ENCODE results near the gene CHADL.

The CHADL gene

DNA sequence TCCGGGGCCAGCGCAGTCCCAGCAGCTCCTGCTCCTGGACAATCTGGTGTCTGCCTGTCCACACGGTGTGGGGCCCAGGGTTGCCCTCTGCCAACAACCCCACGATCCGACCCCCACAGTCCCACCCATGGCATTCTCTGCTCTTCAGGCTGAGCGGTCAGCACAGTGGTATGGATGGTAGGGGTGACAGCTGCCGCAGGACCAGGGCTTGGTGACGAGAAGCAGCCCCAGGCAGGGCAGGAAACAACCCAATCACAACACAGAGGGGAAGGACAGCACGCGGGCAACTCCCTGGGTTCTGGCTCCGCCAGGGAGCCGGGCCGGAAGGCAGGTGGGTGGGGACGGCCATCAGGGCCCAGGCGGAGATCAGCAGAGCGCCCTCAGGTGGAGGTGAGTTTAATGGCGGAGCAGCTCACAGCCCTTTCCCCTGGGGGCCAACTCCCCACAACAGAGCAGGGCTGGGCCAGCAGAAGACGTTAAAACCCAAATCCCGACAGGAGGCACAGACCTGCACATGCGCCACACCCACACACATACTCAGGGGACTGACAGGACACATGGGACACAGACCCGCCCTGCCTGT, 5.3 kb upstream of the CHADL start:
- H3K36me3 ChIP-seq (ENCODE audit: control insufficient read depth in 5 of 5, insufficient read depth in 5 of 5, low read length in 5 of 5): peaks cover 0 to 57% (median 48%) of the 10 kb centered on the region in 5 donors
- no peak overlapping the region for H3K9ac ChIP-seq (ENCODE audit: low read length in 5 of 5)
- H3K4me3 ChIP-seq (ENCODE audit: low read depth in 1 of 5, low read length in 5 of 5): no peak overlapping the region
- no peak overlapping the region for H3K27ac ChIP-seq (ENCODE audit: low read depth, low read length)
- H3K9me3 ChIP-seq (ENCODE audit: control insufficient read depth in 5 of 5, low read length in 5 of 5): no peaks in the 10 kb centered on the region
- no peaks in the 10 kb centered on the region for H3K27me3 ChIP-seq (ENCODE audit: control insufficient read depth in 5 of 5, insufficient read depth in 4 of 5, low read length in 5 of 5)
- H3K4me1 ChIP-seq (ENCODE audit: control insufficient read depth in 5 of 5, insufficient read depth in 5 of 5, low read length in 5 of 5): peaks cover 0 to 21% (median 19%) of the 10 kb centered on the region in 5 donors

DNA sequence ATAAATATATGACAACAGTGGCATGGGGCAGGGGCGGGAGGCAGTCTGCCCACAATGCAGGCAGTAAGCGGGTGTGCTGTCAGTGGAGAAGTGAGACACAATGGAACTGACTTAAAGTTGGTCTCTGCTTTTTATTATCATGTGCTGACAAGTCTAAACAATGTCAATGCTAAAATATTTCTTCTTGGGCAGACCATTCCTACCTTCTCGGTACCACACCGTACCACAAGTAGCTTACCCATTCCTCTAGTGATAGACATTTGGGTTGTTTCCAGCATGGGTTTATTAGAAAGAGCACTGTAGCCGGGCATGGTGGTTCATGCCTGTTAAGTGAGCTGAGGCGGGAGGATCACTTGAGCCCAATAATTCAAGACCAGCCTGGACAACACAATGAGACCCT, 2.6 kb upstream of the CHADL start:
- Histone ChIP-seq H3K4me3 (ENCODE audit: low read depth in 1 of 5, low read length in 5 of 5) (no peak overlapping the region), H3K4me1 (ENCODE audit: control insufficient read depth in 5 of 5, insufficient read depth in 5 of 5, low read length in 5 of 5) (peaks cover 0 to 15% (median 13%) of the 10 kb centered on the region in 5 donors), H3K27ac (ENCODE audit: low read depth, low read length) (no peak overlapping the region), H3K36me3 (ENCODE audit: control insufficient read depth in 5 of 5, insufficient read depth in 5 of 5, low read length in 5 of 5) (peaks cover 0 to 31% (median 23%) of the 10 kb centered on the region in 5 donors), H3K9me3 (ENCODE audit: control insufficient read depth in 5 of 5, low read length in 5 of 5) (no peaks in the 10 kb centered on the region), H3K9ac (ENCODE audit: low read length in 5 of 5) (no peak overlapping the region), H3K27me3 (ENCODE audit: control insufficient read depth in 5 of 5, insufficient read depth in 4 of 5, low read length in 5 of 5) (no peaks in the 10 kb centered on the region)

DNA sequence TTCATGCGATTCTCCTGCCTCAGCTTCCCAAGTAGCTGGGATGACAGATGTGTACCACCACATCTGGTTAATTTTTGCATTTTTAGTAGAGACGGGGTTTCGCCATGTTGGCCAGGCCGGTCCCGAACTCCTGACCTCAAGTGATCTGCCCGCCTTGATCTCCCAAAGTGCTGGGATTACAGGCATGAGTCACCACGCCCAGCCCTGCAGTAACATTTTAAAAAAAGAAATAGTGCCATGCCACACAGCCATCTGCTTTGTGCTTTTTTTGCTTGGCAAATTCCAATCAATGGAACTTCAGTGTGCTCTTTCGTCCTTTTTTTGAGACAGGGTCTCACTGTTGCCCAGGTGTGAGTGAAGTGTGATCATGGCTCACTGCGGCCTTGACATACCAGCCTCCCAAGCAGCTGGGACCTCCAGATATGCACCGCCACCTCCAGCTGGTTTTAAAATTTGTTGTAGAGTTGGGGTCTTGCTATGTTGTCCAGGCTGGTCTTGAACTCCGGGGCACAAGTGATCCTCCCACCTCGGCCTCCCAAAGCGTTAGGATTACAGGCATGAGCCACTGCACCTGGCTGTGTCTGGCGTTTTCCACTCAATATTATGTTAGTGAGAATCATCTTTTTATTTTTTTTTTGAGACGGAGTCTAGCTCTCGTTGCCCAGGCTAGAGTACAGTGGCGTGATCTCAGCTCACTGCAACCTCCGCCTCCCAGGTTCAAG, 1.8 kb upstream of the CHADL start:
- Histone ChIP-seq H3K27ac (ENCODE audit: low read depth, low read length) (no peak overlapping the region), H3K27me3 (ENCODE audit: control insufficient read depth in 5 of 5, insufficient read depth in 4 of 5, low read length in 5 of 5) (no peaks in the 10 kb centered on the region), H3K4me3 (ENCODE audit: low read depth in 1 of 5, low read length in 5 of 5) (no peak overlapping the region), H3K9ac (ENCODE audit: low read length in 5 of 5) (no peak overlapping the region), H3K9me3 (ENCODE audit: control insufficient read depth in 5 of 5, low read length in 5 of 5) (no peaks in the 10 kb centered on the region), H3K4me1 (ENCODE audit: control insufficient read depth in 5 of 5, insufficient read depth in 5 of 5, low read length in 5 of 5) (peaks cover 0 to 14% (median 10%) of the 10 kb centered on the region in 5 donors), H3K36me3 (ENCODE audit: control insufficient read depth in 5 of 5, insufficient read depth in 5 of 5, low read length in 5 of 5) (peaks cover 0 to 23% (median 18%) of the 10 kb centered on the region in 5 donors)

GRCh38 chr22:41241133-41241676, 474 bp upstream of the CHADL start:
- H3K27ac ChIP-seq (ENCODE audit: low read depth, low read length): no peak overlapping the region
- peaks cover 0 to 13% (median 11%) of the 10 kb centered on the region in 5 donors for H3K36me3 ChIP-seq (ENCODE audit: control insufficient read depth in 5 of 5, insufficient read depth in 5 of 5, low read length in 5 of 5)
- H3K9ac ChIP-seq (ENCODE audit: low read length in 5 of 5): no peak overlapping the region
- H3K27me3 ChIP-seq (ENCODE audit: control insufficient read depth in 5 of 5, insufficient read depth in 4 of 5, low read length in 5 of 5): no peaks in the 10 kb centered on the region
- peaks cover 0 to 22% (median 19%) of the 10 kb centered on the region in 5 donors for H3K4me1 ChIP-seq (ENCODE audit: control insufficient read depth in 5 of 5, insufficient read depth in 5 of 5, low read length in 5 of 5)
- no peaks in the 10 kb centered on the region for H3K9me3 ChIP-seq (ENCODE audit: control insufficient read depth in 5 of 5, low read length in 5 of 5)
- no peak overlapping the region for H3K4me3 ChIP-seq (ENCODE audit: low read depth in 1 of 5, low read length in 5 of 5)

DNA sequence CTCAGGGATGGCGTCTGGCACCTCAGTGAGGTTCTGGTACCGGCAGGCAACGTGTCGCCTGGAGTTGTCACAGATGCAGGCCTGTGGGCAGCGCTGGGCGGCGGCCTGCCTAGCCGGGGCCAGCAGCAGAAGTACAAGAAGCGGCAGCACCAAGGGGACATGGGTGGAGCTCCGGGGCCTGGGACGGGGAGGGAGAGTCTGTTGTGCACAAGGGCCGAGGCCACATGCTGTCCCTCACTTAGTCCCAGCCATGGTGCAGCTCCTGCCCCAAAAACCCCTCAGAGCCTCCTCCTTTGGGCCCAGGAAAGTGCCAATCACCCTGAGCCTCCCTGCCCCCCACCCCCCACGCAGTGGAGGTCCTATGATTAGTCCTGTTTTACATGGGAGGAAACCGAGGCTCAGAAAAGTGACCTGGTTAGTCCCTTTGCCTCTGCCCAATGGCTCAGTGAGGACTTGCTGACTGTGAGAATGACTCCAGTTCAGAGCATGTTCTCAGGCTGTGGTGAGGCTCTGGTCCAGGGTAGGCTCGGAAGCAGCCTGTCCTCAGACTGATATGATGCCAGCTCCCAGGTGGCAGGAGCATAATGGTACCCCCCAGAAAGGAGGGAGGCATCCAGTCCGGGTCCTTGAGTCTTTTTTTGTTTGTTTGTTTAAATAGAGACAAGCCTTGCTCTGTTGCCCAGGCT, 1.1 kb downstream of the CHADL start:
- H3K9me3 ChIP-seq (ENCODE audit: control insufficient read depth in 5 of 5, low read length in 5 of 5): no peaks in the 10 kb centered on the region
- no peaks in the 10 kb centered on the region for H3K27me3 ChIP-seq (ENCODE audit: control insufficient read depth in 5 of 5, insufficient read depth in 4 of 5, low read length in 5 of 5)
- H3K36me3 ChIP-seq (ENCODE audit: control insufficient read depth in 5 of 5, insufficient read depth in 5 of 5, low read length in 5 of 5): no peaks in the 10 kb centered on the region
- no peak overlapping the region for H3K9ac ChIP-seq (ENCODE audit: low read length in 5 of 5)
- no peak overlapping the region for H3K4me3 ChIP-seq (ENCODE audit: low read depth in 1 of 5, low read length in 5 of 5)
- H3K4me1 ChIP-seq (ENCODE audit: control insufficient read depth in 5 of 5, insufficient read depth in 5 of 5, low read length in 5 of 5): peaks cover 0 to 22% (median 19%) of the 10 kb centered on the region in 5 donors
- no peak overlapping the region for H3K27ac ChIP-seq (ENCODE audit: low read depth, low read length)

DNA sequence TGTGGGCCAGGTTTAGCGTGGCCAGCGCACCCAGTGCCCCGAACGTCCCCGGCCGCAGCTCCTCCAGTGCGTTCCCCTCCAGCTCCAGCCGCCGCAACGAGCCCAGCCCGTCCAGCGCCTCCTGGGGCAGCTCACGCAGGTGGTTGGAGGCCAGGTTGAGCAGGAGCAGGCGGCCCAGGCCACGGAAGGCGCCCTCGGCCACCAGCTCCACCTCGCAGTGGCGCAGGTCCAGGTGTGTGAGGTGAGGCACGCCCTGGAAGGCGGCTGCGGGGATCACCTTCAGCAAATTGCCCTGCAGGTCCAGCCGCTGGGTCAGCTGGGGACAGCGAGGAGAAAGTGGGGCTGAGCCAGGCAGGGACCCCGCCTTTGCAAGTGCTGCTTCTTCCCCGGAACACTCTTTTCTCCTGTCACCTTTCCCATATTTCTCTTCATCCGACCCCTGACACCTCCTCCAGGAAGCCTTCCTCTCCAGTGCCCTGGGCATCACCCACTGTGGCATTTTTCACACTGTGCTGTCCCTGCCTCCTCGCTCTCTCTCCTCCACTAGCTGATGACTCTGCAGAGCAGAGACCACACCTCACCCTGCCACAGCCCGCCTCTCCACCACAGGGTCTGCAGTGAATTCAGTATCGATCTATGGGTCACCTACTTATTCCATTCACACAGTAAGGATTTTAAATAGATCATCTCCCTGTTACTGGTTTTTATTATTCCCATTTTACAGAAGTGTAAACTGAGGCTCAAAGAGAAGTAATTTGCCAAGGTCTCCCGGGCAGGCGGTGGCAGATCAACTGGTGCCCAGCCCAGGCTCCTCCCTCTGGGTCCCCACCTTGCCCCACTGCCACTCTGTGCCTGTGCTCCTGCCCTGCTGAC, 1.9 kb downstream of the CHADL start:
- Histone ChIP-seq H3K27me3 (ENCODE audit: control insufficient read depth in 5 of 5, insufficient read depth in 4 of 5, low read length in 5 of 5) (no peaks in the 10 kb centered on the region), H3K9me3 (ENCODE audit: control insufficient read depth in 5 of 5, low read length in 5 of 5) (no peaks in the 10 kb centered on the region), H3K4me1 (ENCODE audit: control insufficient read depth in 5 of 5, insufficient read depth in 5 of 5, low read length in 5 of 5) (peaks cover 0 to 22% (median 19%) of the 10 kb centered on the region in 5 donors), H3K9ac (ENCODE audit: low read length in 5 of 5) (no peak overlapping the region), H3K27ac (ENCODE audit: low read depth, low read length) (no peak overlapping the region), H3K36me3 (ENCODE audit: control insufficient read depth in 5 of 5, insufficient read depth in 5 of 5, low read length in 5 of 5) (no peaks in the 10 kb centered on the region), H3K4me3 (ENCODE audit: low read depth in 1 of 5, low read length in 5 of 5) (peak overlapping the region in 3 of 5 donors; percentile 53 to 66 (median 58))

DNA sequence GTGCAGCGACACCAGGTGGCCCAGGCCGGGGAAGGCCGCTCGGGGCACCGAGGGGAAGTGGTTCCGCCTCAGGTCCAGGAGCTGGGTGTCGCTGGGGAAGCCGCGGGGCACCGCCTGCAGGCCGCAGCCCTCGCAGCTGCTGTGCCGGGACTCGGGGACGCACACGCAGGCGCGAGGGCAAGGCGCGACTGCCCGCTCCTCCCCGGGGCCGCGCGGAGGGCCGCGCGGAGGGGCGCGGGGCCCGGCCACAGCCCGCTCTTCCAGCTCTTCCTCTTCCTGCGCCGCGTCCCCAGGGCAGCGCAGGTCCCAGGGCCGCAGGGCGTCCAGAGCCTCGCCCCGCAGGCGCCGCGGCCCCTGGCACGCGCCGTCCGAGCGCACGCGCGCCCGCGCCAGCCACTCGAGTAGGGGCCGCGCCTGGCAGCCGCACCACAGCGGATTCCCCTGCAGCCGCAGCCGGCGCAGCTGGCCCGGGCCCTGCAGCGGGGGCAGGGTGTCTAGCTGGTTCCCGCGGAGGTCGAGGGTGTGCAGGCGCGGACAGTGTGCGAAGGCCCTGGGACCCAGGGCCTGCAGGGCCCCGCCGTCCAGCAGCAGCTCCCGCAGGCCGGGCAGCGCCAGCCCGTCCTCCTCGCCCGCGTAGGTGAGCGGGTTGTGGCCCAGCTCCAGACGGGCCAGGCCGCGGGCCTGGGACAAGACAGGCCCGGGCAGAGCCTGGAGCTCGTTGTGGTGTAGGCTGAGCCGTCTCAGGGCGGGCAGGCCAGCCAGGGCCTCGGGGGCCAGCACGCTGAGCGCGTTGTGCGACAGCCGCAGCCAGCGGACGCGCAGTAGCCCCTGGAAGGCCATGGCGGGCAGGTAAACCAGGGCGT, 2.8 kb downstream of the CHADL start:
- peak overlapping the region in 4 of 5 donors; percentile 53 to 66 (median 58) for H3K4me3 ChIP-seq (ENCODE audit: low read depth in 1 of 5, low read length in 5 of 5)
- H3K27ac ChIP-seq (ENCODE audit: low read depth, low read length): no peak overlapping the region
- H3K4me1 ChIP-seq (ENCODE audit: control insufficient read depth in 5 of 5, insufficient read depth in 5 of 5, low read length in 5 of 5): peaks cover 0 to 22% (median 19%) of the 10 kb centered on the region in 5 donors
- H3K9me3 ChIP-seq (ENCODE audit: control insufficient read depth in 5 of 5, low read length in 5 of 5): no peaks in the 10 kb centered on the region
- no peaks in the 10 kb centered on the region for H3K27me3 ChIP-seq (ENCODE audit: control insufficient read depth in 5 of 5, insufficient read depth in 4 of 5, low read length in 5 of 5)
- H3K36me3 ChIP-seq (ENCODE audit: control insufficient read depth in 5 of 5, insufficient read depth in 5 of 5, low read length in 5 of 5): no peaks in the 10 kb centered on the region
- peak overlapping the region in 4 of 5 donors; percentile 18 to 59 (median 32) for H3K9ac ChIP-seq (ENCODE audit: low read length in 5 of 5)

DNA sequence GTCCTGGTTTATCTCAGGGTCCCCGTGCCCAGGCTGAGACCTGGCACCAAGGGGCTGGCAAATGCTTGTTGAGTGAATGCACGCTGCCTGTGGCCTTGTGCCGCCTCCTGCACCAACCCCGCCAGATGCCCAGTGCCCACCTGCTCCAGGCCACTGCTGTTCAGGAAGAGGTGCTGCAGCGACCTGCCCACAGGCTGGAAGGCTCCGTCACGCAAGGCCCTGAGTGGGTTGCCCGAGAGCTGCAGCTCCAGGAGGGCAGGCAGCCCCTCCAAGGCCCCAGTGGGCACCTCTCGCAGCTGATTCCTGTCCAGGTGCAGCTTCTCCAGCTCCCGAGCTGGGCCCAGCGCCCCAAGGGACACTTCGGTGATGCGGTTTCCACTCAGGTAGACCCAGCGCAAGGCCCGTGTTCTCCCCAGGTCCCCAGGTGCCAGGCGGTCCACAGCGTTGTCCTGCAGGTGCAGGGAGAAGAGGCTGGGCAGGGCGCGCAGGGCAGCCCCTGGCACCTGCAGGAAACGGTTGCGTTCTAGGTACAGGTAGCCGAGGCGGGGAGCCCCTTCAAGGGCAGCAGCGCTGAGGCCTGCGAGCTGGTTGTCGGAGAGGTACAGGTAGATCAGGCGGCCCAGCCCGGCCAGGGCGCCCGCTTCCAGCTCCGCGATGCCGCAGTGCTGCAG, 3.6 kb downstream of the CHADL start:
- Histone ChIP-seq H3K4me3 (ENCODE audit: low read depth in 1 of 5, low read length in 5 of 5) (peak overlapping the region in 4 of 5 donors; percentile 53 to 66 (median 58)), H3K9ac (ENCODE audit: low read length in 5 of 5) (peak overlapping the region in 3 of 5 donors; percentile 18 to 39 (median 24)), H3K36me3 (ENCODE audit: control insufficient read depth in 5 of 5, insufficient read depth in 5 of 5, low read length in 5 of 5) (no peaks in the 10 kb centered on the region), H3K27me3 (ENCODE audit: control insufficient read depth in 5 of 5, insufficient read depth in 4 of 5, low read length in 5 of 5) (no peaks in the 10 kb centered on the region), H3K4me1 (ENCODE audit: control insufficient read depth in 5 of 5, insufficient read depth in 5 of 5, low read length in 5 of 5) (peaks cover 0 to 29% (median 27%) of the 10 kb centered on the region in 5 donors), H3K27ac (ENCODE audit: low read depth, low read length) (no peak overlapping the region), H3K9me3 (ENCODE audit: control insufficient read depth in 5 of 5, low read length in 5 of 5) (no peaks in the 10 kb centered on the region)
